H9 (cell line): Measurements from ENCODE around the gene ZNF664. TPM values are rescaled to one million over a fixed set of nuclear protein-coding genes. Genes with fewer than 3 reads are reported as not detected.

Experiments used
- DNase-seq: peaks from one replicate; pipeline ENCODE4 v3.0.0-alpha.2; 2017
- H2AFZ ChIP-seq: one replicate; pipeline ENCODE4 v1.6.1; 2013; ENCODE audit warnings: mild to moderate bottlenecking, low read length, control low read depth, moderate library complexity
- H2AK5ac ChIP-seq: 2 replicates; pipeline ENCODE4 v1.6.1; 2013; ENCODE audit warnings: low read length, control low read depth, mixed read lengths; ENCODE audit not compliant: insufficient read length
- H2BK120ac ChIP-seq: one replicate; pipeline ENCODE4 v1.6.1; 2013; ENCODE audit warnings: low read depth, mild to moderate bottlenecking, low read length, control low read depth, inconsistent platforms; ENCODE audit not compliant: poor library complexity, severe bottlenecking
- H2BK12ac ChIP-seq: 2 replicates; pipeline ENCODE4 v1.6.1; 2013; ENCODE audit warnings: low read length, control low read depth, mixed read lengths, low read depth; ENCODE audit not compliant: insufficient read length
- H2BK15ac ChIP-seq: 2 replicates; pipeline ENCODE4 v1.6.1; 2013; ENCODE audit warnings: low read depth, low read length, control low read depth
- H2BK20ac ChIP-seq: one replicate; pipeline ENCODE4 v1.6.1; 2013; ENCODE audit warnings: low read depth, mild to moderate bottlenecking, low read length, control low read depth, inconsistent platforms; ENCODE audit not compliant: poor library complexity, severe bottlenecking
- H2BK5ac ChIP-seq: 2 replicates; pipeline ENCODE4 v1.6.1; 2013; ENCODE audit warnings: low read length, control low read depth, mixed read lengths; ENCODE audit not compliant: insufficient read length
- H3K14ac ChIP-seq: 2 replicates; pipeline ENCODE4 v1.6.1; 2013; ENCODE audit warnings: low read length, control low read depth; ENCODE audit not compliant: insufficient read depth
- H3K18ac ChIP-seq: 2 replicates; pipeline ENCODE4 v1.6.1; 2013; ENCODE audit warnings: low read depth, mild to moderate bottlenecking, mixed read lengths, low read length, control low read depth; ENCODE audit not compliant: insufficient read length
- H3K23ac ChIP-seq: 2 replicates; pipeline ENCODE4 v1.6.1; 2013; ENCODE audit warnings: low read length, control low read depth, mixed read lengths, low read depth; ENCODE audit not compliant: insufficient read length
- H3K23me2 ChIP-seq: 2 replicates; pipeline ENCODE4 v1.6.1; 2013; ENCODE audit warnings: low read depth, mild to moderate bottlenecking, mixed read lengths, low read length, control low read depth; ENCODE audit not compliant: insufficient read length, poor library complexity, severe bottlenecking
- H3K27ac ChIP-seq: 2 replicates; pipeline ENCODE4 v1.5.1; 2013; ENCODE audit warnings: low read length, control low read depth, mixed read lengths, low read depth; ENCODE audit not compliant: insufficient read length
- H3K27me3 ChIP-seq: 2 replicates; pipeline ENCODE4 v1.6.1; 2013; ENCODE audit warnings: low read length, control low read depth, inconsistent platforms; ENCODE audit not compliant: insufficient read depth
- H3K4ac ChIP-seq: 2 replicates; pipeline ENCODE4 v1.6.1; 2013; ENCODE audit warnings: low read depth, mild to moderate bottlenecking, control low read depth, inconsistent platforms, low read length, moderate library complexity
- H3K4me1 ChIP-seq: 2 replicates; pipeline ENCODE4 v1.6.1; 2013; ENCODE audit warnings: low read length, control low read depth, inconsistent platforms; ENCODE audit not compliant: insufficient read depth
- H3K4me2 ChIP-seq: 2 replicates; pipeline ENCODE4 v1.6.1; 2013; ENCODE audit warnings: low read length, control low read depth, mixed read lengths; ENCODE audit not compliant: insufficient read length, insufficient read depth
- H3K56ac ChIP-seq: 2 replicates; pipeline ENCODE4 v1.6.1; 2013; ENCODE audit warnings: low read depth, mild to moderate bottlenecking, mixed read lengths, low read length, control low read depth; ENCODE audit not compliant: insufficient read length
- H3K79me1 ChIP-seq: 2 replicates; pipeline ENCODE4 v1.6.1; 2013; ENCODE audit warnings: low read depth, mild to moderate bottlenecking, moderate library complexity, low read length, control low read depth, inconsistent platforms; ENCODE audit not compliant: insufficient read depth, poor library complexity, severe bottlenecking
- H3K79me2 ChIP-seq: 2 replicates; pipeline ENCODE4 v1.6.1; 2013; ENCODE audit warnings: low read length, control low read depth, inconsistent platforms; ENCODE audit not compliant: insufficient read depth
- H3K9ac ChIP-seq: 2 replicates; pipeline ENCODE4 v1.6.1; 2013; ENCODE audit warnings: low read length, control low read depth, mixed read lengths; ENCODE audit not compliant: insufficient read length; ENCODE audit errors: extremely low read depth
- H3K9me3 ChIP-seq: one replicate; pipeline ENCODE4 v1.6.1; 2013; ENCODE audit warnings: low read depth, low read length, inconsistent platforms; ENCODE audit not compliant: control insufficient read depth
- H3T11ph ChIP-seq: one replicate; pipeline ENCODE4 v1.6.1; 2013; ENCODE audit warnings: mild to moderate bottlenecking, low read length, control low read depth, inconsistent platforms
- H4K20me1 ChIP-seq: one replicate; pipeline ENCODE4 v1.6.1; 2013; ENCODE audit not compliant: control insufficient read depth, insufficient read length, insufficient read depth
- H4K5ac ChIP-seq: 2 replicates; pipeline ENCODE4 v1.6.1; 2013; ENCODE audit warnings: low read depth, mild to moderate bottlenecking, mixed read lengths, low read length, control low read depth; ENCODE audit not compliant: insufficient read length
- H4K8ac ChIP-seq: replicated peaks from 2 replicates; pipeline ENCODE4 v1.6.1; 2013; ENCODE audit warnings: low read length, control low read depth, mixed read lengths, low read depth; ENCODE audit not compliant: insufficient read length
- H4K91ac ChIP-seq: 2 replicates; pipeline ENCODE4 v1.6.1; 2013; ENCODE audit warnings: low read depth, mild to moderate bottlenecking, moderate library complexity, mixed read lengths, low read length, control low read depth; ENCODE audit not compliant: insufficient read length
- H3K27ac Mint-ChIP-seq, 3 experiments: 2 replicates in 2 of 3; 3 replicates in 1 of 3; pipeline ENCODE4 v1.8.0; 2020 to 2021; ENCODE audit warnings: mixed read lengths in 3 of 3, mild to moderate bottlenecking in 1 of 3, moderate library complexity in 1 of 3
- H3K27me3 Mint-ChIP-seq: 2 replicates; pipeline ENCODE4 v1.8.0; 2021; ENCODE audit warnings: low read depth, mild to moderate bottlenecking, moderate library complexity, mixed read lengths
- H3K36me3 Mint-ChIP-seq, 3 experiments: 2 replicates in 2 of 3; 3 replicates in 1 of 3; pipeline ENCODE4 v1.8.0; 2020 to 2021; ENCODE audit warnings: low read depth in 3 of 3, mixed read lengths in 3 of 3; ENCODE audit not compliant: insufficient read depth in 1 of 3
- H3K4me1 Mint-ChIP-seq, 2 experiments: 2 replicates each; pipeline ENCODE4 v1.8.0; 2020; ENCODE audit warnings: mixed read lengths in 2 of 2
- H3K4me3 Mint-ChIP-seq, 2 experiments: 2 replicates in 1 of 2; 3 replicates in 1 of 2; pipeline ENCODE4 v1.8.0; 2020 to 2021; ENCODE audit warnings: mild to moderate bottlenecking in 2 of 2, mixed read lengths in 2 of 2, moderate library complexity in 1 of 2
- H3K9me3 Mint-ChIP-seq, 2 experiments: 2 replicates in 1 of 2; 3 replicates in 1 of 2; pipeline ENCODE4 v1.8.0; 2020; ENCODE audit warnings: mild to moderate bottlenecking in 2 of 2, mixed read lengths in 2 of 2, moderate library complexity in 1 of 2
- WGBS: extraction: QIAGEN DNeasy Blood & Tissue Kit; methylation state at CpG from one replicate; pipeline ENCODE4 v1.1.7; 2013; ENCODE audit warnings: missing lambda C conversion rate, low lambda C conversion rate, mixed read lengths; ENCODE audit not compliant: insufficient read length; ENCODE audit errors: extremely low coverage; 5-methylcytosine and 5-hydroxymethylcytosine counted together
- total RNA-seq: library from RNA; stranded (reverse); gene quantifications from 2 replicates; pipeline ENCODE4 v1.2.1, GENCODE V29; 2021
- TF ChIP-seq, protein P1 (sequence below): fragments of 200-600 bp; sonication (generic); conservative IDR thresholded peaks from 3 replicates; pipeline ENCODE4 v1.8.0; 2021; ENCODE audit warnings: antibody characterized with exemption, mild to moderate bottlenecking

ZNF664 gene
- total RNA-seq, 1 experiment from 2014 or later: 29.5 TPM

DNA sequence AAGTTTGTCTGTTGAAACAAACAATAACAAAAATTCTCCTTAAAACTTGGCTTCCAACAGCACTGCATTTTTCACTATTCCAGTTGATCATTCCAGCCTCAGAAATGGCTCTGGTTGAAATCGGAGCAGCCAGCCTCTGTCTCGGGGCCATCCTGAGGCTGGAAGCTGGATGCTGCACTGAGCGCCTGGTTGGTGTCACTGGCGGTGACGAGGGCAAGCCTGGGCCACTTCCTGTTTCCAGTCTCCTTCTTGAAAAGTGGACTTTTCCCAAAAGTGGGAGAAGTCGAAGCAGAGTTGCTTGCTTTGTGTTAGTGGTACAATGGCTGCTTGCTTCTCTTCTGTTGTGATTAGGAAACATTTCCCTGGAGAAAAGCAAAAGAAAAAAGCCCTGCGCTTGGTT, 49.1 kb upstream of the ZNF664 start:
- Mint-ChIP-seq H3K4me3 (no peak overlapping the region), H3K9me3 (no peaks in the 10 kb centered on the region), H3K36me3 (no peaks in the 10 kb centered on the region), H3K27me3 (peaks cover 87% of the 10 kb centered on the region), H3K4me1 (no peaks in the 10 kb centered on the region), H3K27ac (no peak overlapping the region)
- H3K23ac ChIP-seq: no peak overlapping the region
- no peak overlapping the region for H3K27ac ChIP-seq
- H4K8ac ChIP-seq: no peak overlapping the region
- H4K91ac ChIP-seq: no peak overlapping the region
- no peak overlapping the region for H3K56ac ChIP-seq
- H2BK15ac ChIP-seq: no peak overlapping the region
- no peaks in the 10 kb centered on the region; the same call in 1 of the 2 replicates for H3K27me3 ChIP-seq
- H2BK12ac ChIP-seq: no peak overlapping the region
- no CpG with 5 or more reads among the region's 7 CpGs for WGBS
- no peak overlapping the region for H2AFZ ChIP-seq
- H2BK5ac ChIP-seq: no peak overlapping the region
- no peaks in the 10 kb centered on the region for H3K79me2 ChIP-seq
- H2BK120ac ChIP-seq: no peak overlapping the region
- H3K18ac ChIP-seq: no peak overlapping the region
- H3K4me1 ChIP-seq: no peaks in the 10 kb centered on the region
- H3K9me3 ChIP-seq: no peaks in the 10 kb centered on the region
- H3T11ph ChIP-seq: no peak overlapping the region
- TF ChIP-seq, protein P1, sequence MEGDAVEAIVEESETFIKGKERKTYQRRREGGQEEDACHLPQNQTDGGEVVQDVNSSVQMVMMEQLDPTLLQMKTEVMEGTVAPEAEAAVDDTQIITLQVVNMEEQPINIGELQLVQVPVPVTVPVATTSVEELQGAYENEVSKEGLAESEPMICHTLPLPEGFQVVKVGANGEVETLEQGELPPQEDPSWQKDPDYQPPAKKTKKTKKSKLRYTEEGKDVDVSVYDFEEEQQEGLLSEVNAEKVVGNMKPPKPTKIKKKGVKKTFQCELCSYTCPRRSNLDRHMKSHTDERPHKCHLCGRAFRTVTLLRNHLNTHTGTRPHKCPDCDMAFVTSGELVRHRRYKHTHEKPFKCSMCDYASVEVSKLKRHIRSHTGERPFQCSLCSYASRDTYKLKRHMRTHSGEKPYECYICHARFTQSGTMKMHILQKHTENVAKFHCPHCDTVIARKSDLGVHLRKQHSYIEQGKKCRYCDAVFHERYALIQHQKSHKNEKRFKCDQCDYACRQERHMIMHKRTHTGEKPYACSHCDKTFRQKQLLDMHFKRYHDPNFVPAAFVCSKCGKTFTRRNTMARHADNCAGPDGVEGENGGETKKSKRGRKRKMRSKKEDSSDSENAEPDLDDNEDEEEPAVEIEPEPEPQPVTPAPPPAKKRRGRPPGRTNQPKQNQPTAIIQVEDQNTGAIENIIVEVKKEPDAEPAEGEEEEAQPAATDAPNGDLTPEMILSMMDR: no peak
- H3K79me1 ChIP-seq: no peaks in the 10 kb centered on the region
- H3K4me2 ChIP-seq: no peak overlapping the region
- H4K20me1 ChIP-seq: no peaks in the 10 kb centered on the region
- no peak overlapping the region for H2AK5ac ChIP-seq
- DNase-seq: no peak
- H3K14ac ChIP-seq: no peak overlapping the region
- H3K9ac ChIP-seq: no peak overlapping the region
- H4K5ac ChIP-seq: no peak overlapping the region
- H3K23me2 ChIP-seq: no peaks in the 10 kb centered on the region
- H2BK20ac ChIP-seq: no peak overlapping the region
- no peak overlapping the region for H3K4ac ChIP-seq
